GM23248 (cell line): ENCODE results near the gene APH1B. TPM values are rescaled to one million over a fixed set of nuclear protein-coding genes. Genes with fewer than 3 reads are reported as not detected.

ENCODE experiments used
- DNase-seq: peaks from one replicate; pipeline ENCODE4 v3.0.0-alpha.2; 2015
- H2AFZ ChIP-seq: fragments of 200-600 bp; sonication (generic); 2 replicates; pipeline ENCODE4 v1.6.1; 2016; ENCODE audit warnings: antibody characterized with exemption
- H3F3A ChIP-seq: fragments of 200-600 bp; sonication (generic); 2 replicates; pipeline ENCODE4 v1.6.1; 2016; ENCODE audit warnings: mild to moderate bottlenecking, antibody characterized with exemption, mixed run types; ENCODE audit not compliant: insufficient read depth
- H3K27ac ChIP-seq: fragments of 200-600 bp; sonication (generic); 2 replicates; pipeline ENCODE4 v1.5.1; 2016; ENCODE audit warnings: mild to moderate bottlenecking
- H3K27me3 ChIP-seq: fragments of 200-600 bp; sonication (generic); replicated peaks from 2 replicates; pipeline ENCODE4 v1.6.1; 2016; ENCODE audit warnings: mild to moderate bottlenecking; ENCODE audit not compliant: insufficient read depth
- H3K36me3 ChIP-seq: fragments of 200-600 bp; sonication (generic); 2 replicates; pipeline ENCODE4 v1.6.1; 2016; ENCODE audit warnings: low read depth, mild to moderate bottlenecking
- H3K4me1 ChIP-seq: fragments of 200-600 bp; sonication (generic); 2 replicates; pipeline ENCODE4 v1.6.1; 2016; ENCODE audit warnings: mild to moderate bottlenecking; ENCODE audit not compliant: insufficient read depth
- H3K4me2 ChIP-seq: fragments of 200-600 bp; sonication (generic); one replicate; pipeline ENCODE4 v1.6.1; 2016; ENCODE audit warnings: mild to moderate bottlenecking; ENCODE audit not compliant: unreplicated experiment
- H3K4me3 ChIP-seq: fragments of 200-600 bp; sonication (generic); 2 replicates; pipeline ENCODE4 v1.5.1; 2016; ENCODE audit warnings: mild to moderate bottlenecking
- H3K79me2 ChIP-seq: fragments of 200-600 bp; sonication (generic); 2 replicates; pipeline ENCODE4 v1.6.1; 2016; ENCODE audit warnings: mild to moderate bottlenecking; ENCODE audit not compliant: insufficient read depth
- H3K9ac ChIP-seq: fragments of 200-600 bp; sonication (generic); 2 replicates; pipeline ENCODE4 v1.6.1; 2016; ENCODE audit warnings: mild to moderate bottlenecking
- H3K9me2 ChIP-seq: fragments of 200-600 bp; sonication (generic); 2 replicates; pipeline ENCODE4 v1.6.1; 2016; ENCODE audit warnings: mixed run types, mild to moderate bottlenecking, moderate library complexity; ENCODE audit not compliant: insufficient read depth
- H3K9me3 ChIP-seq: fragments of 200-600 bp; sonication (generic); one replicate; pipeline ENCODE4 v1.6.1; 2017; ENCODE audit warnings: low read depth
- H4K20me1 ChIP-seq: fragments of 200-600 bp; sonication (generic); 2 replicates; pipeline ENCODE4 v1.6.0; 2016; ENCODE audit not compliant: insufficient read depth
- EZH2 ChIP-seq: fragments of 200-600 bp; sonication (generic); IDR thresholded peaks from 2 replicates; pipeline ENCODE4 v1.6.1; 2018; ENCODE audit warnings: antibody characterized with exemption, mild to moderate bottlenecking; ENCODE audit not compliant: insufficient read depth, poor library complexity, severe bottlenecking
- EZH2phosphoT487 ChIP-seq: fragments of 200-600 bp; sonication (generic); IDR thresholded peaks from 2 replicates; pipeline ENCODE4 v1.6.1; 2018; ENCODE audit warnings: antibody characterized with exemption, moderate library complexity, mild to moderate bottlenecking, low read depth; ENCODE audit not compliant: insufficient read depth
- WGBS, 2 experiments: methylation state at CpG; one replicate each; pipeline ENCODE4 v1.1.6; 2015 to 2017; ENCODE audit warnings: low lambda C conversion rate in 2 of 2, low coverage in 1 of 2; ENCODE audit errors: missing lambda C conversion rate in 2 of 2; 5-methylcytosine and 5-hydroxymethylcytosine counted together
- in situ Hi-C: fragments of 300-500 bp; cut with MboI; formaldehyde crosslinking; loops from 2 replicates; pipeline ENCODE4 v1.15.0; 2020
- polyA plus RNA-seq: library from polyadenylated mRNA; unstranded; fragments of >200 nt; fragmentation: Nextera tagmentation; extraction: Ambion mirVana; gene quantifications from 2 replicates; pipeline ENCODE4 v1.2.1, GENCODE V29; 2016
- total RNA-seq: library from RNA; depleted of rRNA; stranded (reverse); fragments of >200 nt; shearing (Covaris generic); gene quantifications from 2 replicates; pipeline ENCODE4 v1.2.3, GENCODE V29; 2014

APH1B gene
- total and polyA plus RNA-seq, 2 experiments from 2014 or later = 15.8 to 40.5 TPM

- Histone ChIP-seq H4K20me1 (no peaks in the 10 kb centered on the region), H3K79me2 (no peaks in the 10 kb centered on the region), H3K27ac (peak overlapping the region; percentile 84), H3K4me3 (no peak overlapping the region), H2AFZ (0 out of 2 replicates have a peak overlapping the region, but pooled peaks have one; percentile 25), H3K27me3 (no peaks in the 10 kb centered on the region), H3K9me2 (no peaks in the 10 kb centered on the region), H3K9me3 (no peaks in the 10 kb centered on the region), H3K36me3 (0 out of 2 replicates have a peak, but pooled peaks cover 3% of the 10 kb centered on the region), H3F3A (peaks cover 38% of the 10 kb centered on the region), H3K9ac (no peak overlapping the region), H3K4me1 (peaks cover 32% of the 10 kb centered on the region), H3K4me2 (peak overlapping the region; percentile 44)
- TF ChIP-seq EZH2 = no peak
- no peak for TF ChIP-seq EZH2phosphoT487
- in situ Hi-C loops = loop anchor here (5.0 kb wide), 1 partner anchor 110 kb away; no protein-coding TSS in a partner anchor
- no peak for DNase-seq
- WGBS, 2 experiments = 95 to 100% methylated on average over 3 of the region's 3 CpGs
Measured at GRCh38 chr15:63292241-63292640, 14.8 kb downstream of the APH1B start.

GRCh38 chr15:63292771-63293170, 15.4 kb downstream of the APH1B start:
- peak overlapping the region; percentile 84; the same call in 1 of the 2 replicates for H3K27ac ChIP-seq
- H3K4me1 ChIP-seq = peaks cover 28% of the 10 kb centered on the region
- TF ChIP-seq EZH2 (no peak), EZH2phosphoT487 (no peak)
- H3K9me3 ChIP-seq = no peaks in the 10 kb centered on the region
- H3K9me2 ChIP-seq = no peaks in the 10 kb centered on the region
- H3K27me3 ChIP-seq = no peaks in the 10 kb centered on the region
- no peaks in the 10 kb centered on the region for H3K79me2 ChIP-seq
- H3F3A ChIP-seq = peaks cover 33% of the 10 kb centered on the region
- no peak overlapping the region for H3K4me2 ChIP-seq
- no peak overlapping the region for H3K4me3 ChIP-seq
- no peak overlapping the region for H3K9ac ChIP-seq
- no peaks in the 10 kb centered on the region for H4K20me1 ChIP-seq
- DNase-seq = peak; percentile 47
- in situ Hi-C loops = loop anchor here (5.0 kb wide), 1 partner anchor 110 kb away; no protein-coding TSS in a partner anchor
- H2AFZ ChIP-seq = no peak overlapping the region
- 91 to 94% methylated on average over 5 of the region's 5 CpGs for WGBS, 2 experiments
- peaks cover 5% of the 10 kb centered on the region; the same call in 1 of the 2 replicates for H3K36me3 ChIP-seq

- Histone ChIP-seq H3K4me2 (no peak overlapping the region), H3K79me2 (no peaks in the 10 kb centered on the region), H3K4me1 (peaks cover 24% of the 10 kb centered on the region), H3K36me3 (peaks cover 8% of the 10 kb centered on the region; the same call in 1 of the 2 replicates), H3K27me3 (no peaks in the 10 kb centered on the region), H2AFZ (no peak overlapping the region), H3K9me2 (no peaks in the 10 kb centered on the region), H4K20me1 (no peaks in the 10 kb centered on the region), H3K9me3 (no peaks in the 10 kb centered on the region), H3K4me3 (no peak overlapping the region), H3F3A (peaks cover 27% of the 10 kb centered on the region), H3K9ac (no peak overlapping the region), H3K27ac (no peak overlapping the region)
- TF ChIP-seq EZH2 (no peak), EZH2phosphoT487 (no peak)
- DNase-seq = no peak
- in situ Hi-C loops = loop anchor here (5.0 kb wide), 1 partner anchor 108 kb away; no protein-coding TSS in a partner anchor
- 95 to 99% methylated on average over 3 of the region's 3 CpGs for WGBS, 2 experiments
Measured at GRCh38 chr15:63294359-63294758, 17.0 kb downstream of the APH1B start.

GRCh38 chr15:63295341-63295740, 17.9 kb downstream of the APH1B start:
- DNase-seq = no peak
- TF ChIP-seq EZH2phosphoT487 (no peak), EZH2 (no peak)
- no peak overlapping the region for H2AFZ ChIP-seq
- no peak overlapping the region for H3K27ac ChIP-seq
- H3K9me3 ChIP-seq = no peaks in the 10 kb centered on the region
- H3K4me3 ChIP-seq = no peak overlapping the region
- H3K27me3 ChIP-seq = no peaks in the 10 kb centered on the region
- no peaks in the 10 kb centered on the region for H3K79me2 ChIP-seq
- no peak overlapping the region for H3K9ac ChIP-seq
- H3K9me2 ChIP-seq = no peaks in the 10 kb centered on the region
- peaks cover 23% of the 10 kb centered on the region for H3F3A ChIP-seq
- H3K4me2 ChIP-seq = no peak overlapping the region
- H3K4me1 ChIP-seq = peaks cover 22% of the 10 kb centered on the region
- H4K20me1 ChIP-seq = no peaks in the 10 kb centered on the region
- peaks cover 8% of the 10 kb centered on the region; the same call in 1 of the 2 replicates for H3K36me3 ChIP-seq
- in situ Hi-C loops = no loop called here
